DND-41 (cell line): ENCODE measurements around the gene AKAP13.

Experiments used
- ATAC-seq: fragments of 200-7000 bp; cut with Tn5 transposase; 3 replicates; pipeline ENCODE4 v1.9.1; 2021; ENCODE audit warnings: low read depth; ENCODE audit not compliant: insufficient read depth
- DNase-seq: peaks from one replicate; pipeline ENCODE4 v3.0.0-alpha.2; 2020
- H2AFZ ChIP-seq: 2 replicates; pipeline ENCODE4 v1.6.0; 2012; ENCODE audit warnings: low read depth, low read length
- H3K27ac ChIP-seq: 2 replicates; pipeline ENCODE4 v1.5.1; 2012; ENCODE audit warnings: low read length, inconsistent platforms
- H3K27me3 ChIP-seq: fragments of 200-600 bp; sonication (generic); 2 replicates; pipeline ENCODE4 v1.6.0; 2012; ENCODE audit warnings: low read length, mild to moderate bottlenecking, inconsistent platforms; ENCODE audit not compliant: insufficient read depth, poor library complexity
- H3K36me3 ChIP-seq: 2 replicates; pipeline ENCODE4 v1.5.1; 2012; ENCODE audit warnings: low read length, inconsistent platforms; ENCODE audit not compliant: insufficient read depth
- H3K4me1 ChIP-seq: 2 replicates; pipeline ENCODE4 v1.5.1; 2012; ENCODE audit warnings: mild to moderate bottlenecking, low read length; ENCODE audit not compliant: insufficient read depth
- H3K4me2 ChIP-seq: 2 replicates; pipeline ENCODE4 v1.6.0; 2012; ENCODE audit warnings: mild to moderate bottlenecking, moderate library complexity, low read length, inconsistent platforms; ENCODE audit not compliant: insufficient read depth
- H3K4me3 ChIP-seq, 2 experiments: fragments of 200-600 bp in 1 of 2; shearing (Covaris generic) in 1 of 2; 2 replicates each; pipeline ENCODE4 v1.5.1; 2012 to 2016; ENCODE audit warnings: inconsistent platforms in 2 of 2, low read length in 2 of 2, mild to moderate bottlenecking in 2 of 2, low read depth in 1 of 2, moderate library complexity in 1 of 2
- H3K79me2 ChIP-seq: 2 replicates; pipeline ENCODE4 v1.6.0; 2012; ENCODE audit warnings: low read length, inconsistent platforms; ENCODE audit not compliant: insufficient read depth
- H3K9ac ChIP-seq: 2 replicates; pipeline ENCODE4 v1.6.0; 2012; ENCODE audit warnings: low read depth, mild to moderate bottlenecking, inconsistent platforms, low read length, moderate library complexity
- H3K9me3 ChIP-seq: 2 replicates; pipeline ENCODE4 v1.5.1; 2012; ENCODE audit warnings: low read length, moderate library complexity, mild to moderate bottlenecking, inconsistent platforms; ENCODE audit not compliant: insufficient read depth, severe bottlenecking
- H4K20me1 ChIP-seq: 2 replicates; pipeline ENCODE4 v1.6.0; 2012; ENCODE audit warnings: low read length; ENCODE audit not compliant: insufficient read depth
- EZH2 ChIP-seq: IDR thresholded peaks from 3 replicates; pipeline ENCODE4 v1.6.1; 2012; ENCODE audit warnings: borderline replicate concordance, low read depth, mild to moderate bottlenecking, moderate library complexity, low read length, inconsistent platforms; ENCODE audit not compliant: severe bottlenecking
- TF ChIP-seq, protein P1 (sequence below): IDR thresholded peaks from 2 replicates; pipeline ENCODE4 v1.5.1; 2012; ENCODE audit warnings: borderline replicate concordance, low read length, moderate library complexity, mild to moderate bottlenecking; ENCODE audit not compliant: poor library complexity, severe bottlenecking; ENCODE audit errors: extremely low read depth

The AKAP13 gene

DNA sequence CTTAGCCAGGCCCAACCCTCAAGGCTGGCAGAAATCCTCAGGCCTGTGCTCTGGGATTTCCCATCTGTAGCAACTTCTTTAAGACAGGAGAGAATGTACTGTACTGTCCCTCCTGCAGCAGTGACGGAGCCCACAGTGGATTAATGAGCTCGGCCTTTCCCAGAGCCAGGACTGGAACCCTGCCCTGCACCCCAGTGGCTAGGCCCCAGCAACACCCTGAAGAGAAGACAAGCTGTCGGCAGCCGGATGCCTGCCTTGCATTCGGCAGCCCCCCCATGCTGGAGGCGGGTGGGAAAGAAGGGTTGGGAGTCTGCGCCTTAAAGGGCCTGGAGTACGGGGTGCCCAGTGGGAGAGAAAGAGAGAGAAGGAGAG is 382.3 kb downstream of the AKAP13 start:
- no peak for TF ChIP-seq EZH2
- TF ChIP-seq, protein P1, sequence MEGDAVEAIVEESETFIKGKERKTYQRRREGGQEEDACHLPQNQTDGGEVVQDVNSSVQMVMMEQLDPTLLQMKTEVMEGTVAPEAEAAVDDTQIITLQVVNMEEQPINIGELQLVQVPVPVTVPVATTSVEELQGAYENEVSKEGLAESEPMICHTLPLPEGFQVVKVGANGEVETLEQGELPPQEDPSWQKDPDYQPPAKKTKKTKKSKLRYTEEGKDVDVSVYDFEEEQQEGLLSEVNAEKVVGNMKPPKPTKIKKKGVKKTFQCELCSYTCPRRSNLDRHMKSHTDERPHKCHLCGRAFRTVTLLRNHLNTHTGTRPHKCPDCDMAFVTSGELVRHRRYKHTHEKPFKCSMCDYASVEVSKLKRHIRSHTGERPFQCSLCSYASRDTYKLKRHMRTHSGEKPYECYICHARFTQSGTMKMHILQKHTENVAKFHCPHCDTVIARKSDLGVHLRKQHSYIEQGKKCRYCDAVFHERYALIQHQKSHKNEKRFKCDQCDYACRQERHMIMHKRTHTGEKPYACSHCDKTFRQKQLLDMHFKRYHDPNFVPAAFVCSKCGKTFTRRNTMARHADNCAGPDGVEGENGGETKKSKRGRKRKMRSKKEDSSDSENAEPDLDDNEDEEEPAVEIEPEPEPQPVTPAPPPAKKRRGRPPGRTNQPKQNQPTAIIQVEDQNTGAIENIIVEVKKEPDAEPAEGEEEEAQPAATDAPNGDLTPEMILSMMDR: no peak
- no peaks in the 10 kb centered on the region for H3K27me3 ChIP-seq
- no peak overlapping the region for H2AFZ ChIP-seq
- DNase-seq (no peak), ATAC-seq (no peak)
- no peak overlapping the region for H3K4me3 ChIP-seq
- H3K27ac ChIP-seq: no peak overlapping the region
- no peaks in the 10 kb centered on the region for H3K4me1 ChIP-seq
- H4K20me1 ChIP-seq: peaks cover 17% of the 10 kb centered on the region
- H3K79me2 ChIP-seq: peaks cover 2% of the 10 kb centered on the region; the same call in 1 of the 2 replicates
- no peak overlapping the region for H3K9ac ChIP-seq
- H3K9me3 ChIP-seq: no peaks in the 10 kb centered on the region
- no peak overlapping the region for H3K4me2 ChIP-seq
- H3K36me3 ChIP-seq: peaks cover 15% of the 10 kb centered on the region

DNA sequence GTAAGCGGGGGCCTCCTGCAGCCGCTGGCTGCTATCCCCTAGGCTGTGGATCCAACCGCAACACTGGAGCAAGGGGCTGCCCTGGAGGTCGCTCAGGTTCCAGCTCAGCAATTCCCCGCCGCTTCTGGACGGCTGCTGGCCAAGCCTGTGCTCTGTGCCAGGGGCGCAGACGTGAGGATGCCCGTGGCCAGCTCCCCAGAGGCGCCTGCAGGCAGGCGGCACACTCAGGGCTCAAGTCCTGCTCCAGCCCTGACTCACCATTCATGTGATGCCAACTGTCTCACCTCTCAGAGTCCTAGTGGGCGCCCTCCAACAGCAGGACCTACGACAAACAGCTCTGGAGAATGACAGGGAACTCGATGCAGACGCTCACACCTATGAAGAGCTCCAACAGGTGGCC is 382.8 kb downstream of the AKAP13 start:
- no peak overlapping the region for H3K4me2 ChIP-seq
- peaks cover 18% of the 10 kb centered on the region for H4K20me1 ChIP-seq
- H3K79me2 ChIP-seq: peaks cover 2% of the 10 kb centered on the region; the same call in 1 of the 2 replicates
- H3K9ac ChIP-seq: no peak overlapping the region
- H3K4me1 ChIP-seq: no peaks in the 10 kb centered on the region
- H3K9me3 ChIP-seq: no peaks in the 10 kb centered on the region
- TF ChIP-seq EZH2: no peak
- TF ChIP-seq, protein P1: no peak
- DNase-seq (no peak), ATAC-seq (no peak)
- no peaks in the 10 kb centered on the region for H3K27me3 ChIP-seq
- H2AFZ ChIP-seq: no peak overlapping the region
- H3K4me3 ChIP-seq: no peak overlapping the region
- no peak overlapping the region for H3K27ac ChIP-seq
- H3K36me3 ChIP-seq: peaks cover 14% of the 10 kb centered on the region

DNA sequence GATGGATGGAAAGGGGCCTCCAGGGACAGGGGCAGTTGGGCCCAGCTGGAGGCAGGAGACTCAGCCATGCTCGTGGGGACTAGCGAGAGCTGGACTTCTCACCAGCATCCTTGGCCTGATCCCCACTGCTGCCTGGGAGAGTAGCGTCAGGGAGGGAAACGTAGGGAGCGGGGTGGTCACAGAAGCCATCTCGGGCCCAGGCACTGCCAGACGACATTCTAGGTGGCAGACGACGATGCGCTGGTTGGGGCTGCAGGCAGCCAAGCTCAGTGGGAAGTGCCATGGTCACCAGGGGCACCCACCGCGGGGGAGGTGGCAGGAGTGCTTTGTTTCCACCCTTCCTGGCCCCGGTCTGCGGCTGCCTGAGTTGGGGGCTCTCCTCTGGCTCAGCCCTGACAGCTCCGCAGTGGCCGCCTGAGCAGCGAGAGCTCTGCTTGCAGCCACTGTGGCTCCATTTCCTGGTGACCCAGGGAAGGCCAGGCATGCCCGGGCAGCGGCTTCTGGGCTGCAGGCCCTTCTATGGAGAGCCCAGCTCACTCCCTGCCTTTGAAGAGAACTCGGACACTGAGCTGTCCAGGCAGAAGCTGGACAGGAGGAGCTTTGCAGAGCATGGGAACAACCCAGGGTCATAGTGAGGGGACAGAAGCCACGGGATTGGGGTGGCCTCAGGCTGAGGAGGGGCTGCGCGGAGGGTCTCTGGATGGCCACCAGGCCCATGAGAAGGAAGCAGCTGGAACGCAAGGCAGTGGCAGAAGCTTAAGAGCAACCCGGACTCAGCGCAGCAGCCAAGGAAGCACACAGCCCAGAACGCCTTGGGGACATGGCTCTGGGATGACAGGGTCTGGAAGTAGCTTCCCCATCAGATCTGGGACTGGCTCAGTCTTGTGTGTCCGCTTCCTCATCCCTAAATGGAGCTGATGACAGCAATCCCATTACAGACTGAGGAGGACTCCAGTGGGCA is 383.6 kb downstream of the AKAP13 start:
- Histone ChIP-seq H3K9ac (no peak overlapping the region), H3K27ac (no peak overlapping the region), H3K79me2 (peaks cover 2% of the 10 kb centered on the region; the same call in 1 of the 2 replicates), H3K4me3 (no peak overlapping the region), H3K4me2 (no peak overlapping the region), H3K36me3 (peaks cover 19% of the 10 kb centered on the region), H2AFZ (no peak overlapping the region), H3K4me1 (no peaks in the 10 kb centered on the region), H3K9me3 (no peaks in the 10 kb centered on the region), H4K20me1 (peaks cover 22% of the 10 kb centered on the region), H3K27me3 (no peaks in the 10 kb centered on the region)
- DNase-seq: no peak
- TF ChIP-seq, protein P1: no peak
- no peak for ATAC-seq
